B cell (primary cell): Measurements from ENCODE around the gene HAP1.

ENCODE experiments used
- CTCF ChIP-seq: fragments of 200-600 bp; IDR thresholded peaks from one replicate; pipeline ENCODE4 v1.8.0; 2022; ENCODE audit warnings: antibody characterized with exemption, mild to moderate bottlenecking
- EZH2 ChIP-seq: IDR thresholded peaks from 2 replicates; pipeline ENCODE4 v1.6.1; 2012; ENCODE audit warnings: borderline replicate concordance, low read depth, mild to moderate bottlenecking, moderate library complexity, low read length; ENCODE audit not compliant: insufficient read depth, poor library complexity, severe bottlenecking

GRCh38 chr17:41767324-41768042 lies 33.0 kb upstream of the HAP1 start:
- TF ChIP-seq CTCF (no peak), EZH2 (no peak)
